Cardiac fibroblast (primary cell): Measurements from ENCODE around the gene ZNF524.
"Not testable (repeated sequence)": the region's sequence is repeated elsewhere in the genome, so short reads cannot be mapped to it uniquely, and the experiment has no call there.

Source experiments
- DNase-seq, 2 donors: peaks; one replicate each; pipeline versions ENCODE4 v3.0.0 to v3.0.0-alpha.2; 2010; ENCODE audit warnings: low read depth in 2 of 2
- H3K4me3 ChIP-seq, 2 donors: replicated peaks in 1 of 2; 1 replicate in 1 of 2; 2 replicates in 1 of 2; pipeline ENCODE4 v1.5.1; 2011; ENCODE audit warnings: low read depth in 2 of 2, low read length in 2 of 2, mild to moderate bottlenecking in 2 of 2, moderate library complexity in 1 of 2
- TF ChIP-seq, protein P1 (sequence below): IDR thresholded peaks from one replicate; pipeline ENCODE4 v1.5.1; 2011; ENCODE audit warnings: low read depth, mild to moderate bottlenecking, low read length, inconsistent platforms

ZNF524 gene

DNA sequence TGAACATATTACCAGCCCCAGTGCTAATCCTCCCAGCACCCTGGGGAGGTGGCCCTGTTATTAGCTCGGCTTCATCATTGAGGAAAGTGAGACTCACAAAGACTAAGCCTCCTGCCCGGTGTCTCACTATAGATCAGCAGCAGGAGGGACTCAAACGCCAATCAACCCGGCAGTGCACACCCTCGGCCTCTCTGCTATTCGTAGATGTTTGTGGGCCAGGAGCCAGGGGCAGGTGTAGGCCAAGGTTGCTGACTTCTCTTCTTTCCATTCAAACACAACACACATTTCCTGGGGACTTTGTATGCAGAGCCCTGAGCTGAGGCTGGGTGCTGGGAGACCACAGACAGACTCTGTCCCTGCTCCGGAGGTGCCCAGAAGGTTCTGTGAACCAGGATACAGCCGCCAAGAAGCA, 45.3 kb upstream of the ZNF524 start:
- no peak overlapping the region for H3K4me3 ChIP-seq
- TF ChIP-seq, protein P1, sequence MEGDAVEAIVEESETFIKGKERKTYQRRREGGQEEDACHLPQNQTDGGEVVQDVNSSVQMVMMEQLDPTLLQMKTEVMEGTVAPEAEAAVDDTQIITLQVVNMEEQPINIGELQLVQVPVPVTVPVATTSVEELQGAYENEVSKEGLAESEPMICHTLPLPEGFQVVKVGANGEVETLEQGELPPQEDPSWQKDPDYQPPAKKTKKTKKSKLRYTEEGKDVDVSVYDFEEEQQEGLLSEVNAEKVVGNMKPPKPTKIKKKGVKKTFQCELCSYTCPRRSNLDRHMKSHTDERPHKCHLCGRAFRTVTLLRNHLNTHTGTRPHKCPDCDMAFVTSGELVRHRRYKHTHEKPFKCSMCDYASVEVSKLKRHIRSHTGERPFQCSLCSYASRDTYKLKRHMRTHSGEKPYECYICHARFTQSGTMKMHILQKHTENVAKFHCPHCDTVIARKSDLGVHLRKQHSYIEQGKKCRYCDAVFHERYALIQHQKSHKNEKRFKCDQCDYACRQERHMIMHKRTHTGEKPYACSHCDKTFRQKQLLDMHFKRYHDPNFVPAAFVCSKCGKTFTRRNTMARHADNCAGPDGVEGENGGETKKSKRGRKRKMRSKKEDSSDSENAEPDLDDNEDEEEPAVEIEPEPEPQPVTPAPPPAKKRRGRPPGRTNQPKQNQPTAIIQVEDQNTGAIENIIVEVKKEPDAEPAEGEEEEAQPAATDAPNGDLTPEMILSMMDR = no peak
- no peak for DNase-seq

DNA sequence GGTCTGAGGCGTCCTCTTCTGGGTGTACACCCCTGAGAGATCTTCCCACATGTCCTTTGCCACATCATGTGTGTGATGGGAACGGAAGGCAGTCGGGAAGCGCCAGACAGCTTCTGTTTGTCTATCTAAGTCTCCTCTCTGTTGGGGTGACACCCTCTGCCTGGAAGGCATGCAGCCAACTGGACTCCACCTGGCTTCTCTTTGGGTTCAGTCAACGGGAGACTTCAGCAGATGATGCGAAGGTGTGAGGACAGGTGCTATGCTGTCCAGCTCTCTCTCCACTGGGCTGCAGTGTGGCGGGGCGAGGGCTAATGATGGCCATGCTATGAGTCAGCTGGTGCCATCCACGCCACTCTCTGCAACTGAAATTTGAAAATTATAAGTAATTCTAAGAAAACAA, 40.4 kb upstream of the ZNF524 start:
- DNase-seq = no peak
- TF ChIP-seq, protein P1 = no peak
- no peak overlapping the region for H3K4me3 ChIP-seq

DNA sequence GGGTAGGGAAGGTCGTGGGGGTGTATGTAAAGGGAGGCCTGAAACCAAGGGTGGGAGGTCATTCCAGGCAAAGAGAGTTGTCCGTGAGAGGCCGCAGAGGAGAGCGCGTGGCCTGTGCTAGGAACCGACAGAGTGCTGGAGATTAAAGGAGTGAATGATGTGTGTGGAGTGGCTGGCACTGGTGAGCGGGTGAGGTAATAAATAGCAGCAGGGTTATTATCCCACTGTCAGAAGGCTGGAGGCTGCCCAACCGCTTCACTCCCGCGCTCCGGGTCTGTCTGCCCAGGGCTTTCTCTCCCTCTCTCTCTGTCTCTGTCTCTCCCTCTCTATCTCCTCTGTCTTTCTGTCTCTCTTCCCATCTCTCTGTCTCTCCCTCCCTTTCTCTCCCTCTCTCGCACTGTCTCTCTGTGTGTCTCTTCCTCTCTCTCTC, 36.8 kb upstream of the ZNF524 start:
- DNase-seq = peak in 1 of 2 donors; percentile 70
- TF ChIP-seq, protein P1 = no peak
- no peak overlapping the region for H3K4me3 ChIP-seq

DNA sequence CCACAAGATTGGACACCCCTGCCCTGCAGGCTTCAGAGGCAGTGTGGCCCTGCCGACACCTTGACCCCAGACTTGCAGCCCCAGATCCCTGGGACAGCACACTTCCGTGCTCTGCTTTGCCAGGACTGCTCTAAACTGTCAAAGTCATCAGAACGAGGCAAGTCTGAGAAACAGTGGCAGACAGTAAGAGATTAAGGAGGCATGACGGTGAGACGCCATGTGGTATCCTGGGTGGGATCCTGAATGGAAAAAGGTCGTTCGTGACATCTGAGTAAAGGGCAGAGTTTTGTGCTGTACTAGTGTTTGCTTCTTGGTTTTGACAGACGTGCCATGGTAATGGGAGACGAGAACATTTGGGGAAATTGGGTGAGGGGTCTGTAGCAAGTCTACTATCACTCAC, 33.3 kb upstream of the ZNF524 start:
- DNase-seq = no peak
- no peak overlapping the region for H3K4me3 ChIP-seq
- TF ChIP-seq, protein P1 = no peak

DNA sequence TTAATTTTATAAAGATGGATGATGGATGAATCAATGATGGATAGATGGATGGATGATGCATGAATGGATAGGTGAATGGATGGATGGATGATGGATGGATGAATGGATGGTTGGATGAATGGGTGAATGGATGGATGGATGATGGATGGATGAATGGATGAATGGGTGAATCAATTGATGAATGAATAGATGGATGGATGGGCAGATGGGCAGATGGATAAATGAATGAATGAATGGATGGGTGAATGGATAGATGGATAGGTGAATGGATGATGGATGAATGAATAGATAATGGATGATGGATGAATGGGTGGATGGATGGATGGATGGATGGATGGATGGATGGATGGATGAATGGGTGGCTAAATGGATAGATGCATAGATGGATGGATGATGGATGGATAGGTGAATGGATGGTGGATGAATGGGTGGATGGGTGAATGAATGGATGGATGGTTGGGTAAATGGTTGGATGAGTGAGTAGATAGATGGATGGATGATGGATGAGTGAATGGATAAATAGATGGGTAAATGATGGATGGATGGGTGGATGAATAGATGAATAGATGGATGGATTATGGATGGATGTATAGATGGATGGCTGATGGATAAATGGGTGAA, 32.3 kb upstream of the ZNF524 start:
- DNase-seq = no peak
- TF ChIP-seq, protein P1 = no peak
- H3K4me3 ChIP-seq = no peak overlapping the region

DNA sequence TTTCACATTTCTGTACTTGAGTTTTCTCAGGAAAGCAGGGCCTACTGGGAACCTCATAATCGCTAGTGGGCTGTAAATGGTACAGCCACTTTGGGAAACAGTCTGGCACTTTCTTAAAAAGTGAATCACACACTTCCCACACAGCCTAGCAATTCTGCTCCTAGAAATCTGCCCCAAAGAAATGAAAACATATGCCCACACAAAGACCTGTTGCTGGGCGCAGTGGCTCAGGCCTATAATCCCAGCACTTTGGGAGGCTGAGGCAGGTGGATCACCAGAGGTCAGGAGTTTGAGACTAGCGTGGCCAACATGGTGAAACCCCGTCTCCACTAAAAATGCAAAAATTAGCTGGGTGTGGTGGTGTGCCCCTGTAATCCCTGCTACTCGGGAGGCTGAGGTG, 30.6 kb upstream of the ZNF524 start:
- not testable (repeated sequence) for DNase-seq, H3K4me3 ChIP-seq

DNA sequence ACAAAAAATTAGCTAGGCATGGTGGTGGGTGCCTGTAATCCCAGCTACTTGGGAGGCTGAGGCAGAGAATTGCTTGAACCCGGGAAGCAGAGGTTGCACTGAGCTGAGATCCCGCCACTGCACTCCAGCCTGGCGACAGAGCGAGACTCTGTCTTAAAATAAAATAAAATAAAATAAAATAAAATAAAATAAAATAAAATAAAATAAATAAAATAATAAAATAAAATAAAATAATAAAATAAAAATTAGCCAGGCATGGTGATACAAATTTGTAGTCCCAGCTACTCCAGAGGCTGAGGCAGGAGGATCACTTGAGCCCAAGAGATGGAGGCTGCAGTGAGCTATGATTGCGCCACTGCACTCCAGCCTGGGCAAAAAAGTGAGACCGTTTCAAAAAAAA, 26.2 kb upstream of the ZNF524 start:
- H3K4me3 ChIP-seq, DNase-seq: not testable (repeated sequence)

DNA sequence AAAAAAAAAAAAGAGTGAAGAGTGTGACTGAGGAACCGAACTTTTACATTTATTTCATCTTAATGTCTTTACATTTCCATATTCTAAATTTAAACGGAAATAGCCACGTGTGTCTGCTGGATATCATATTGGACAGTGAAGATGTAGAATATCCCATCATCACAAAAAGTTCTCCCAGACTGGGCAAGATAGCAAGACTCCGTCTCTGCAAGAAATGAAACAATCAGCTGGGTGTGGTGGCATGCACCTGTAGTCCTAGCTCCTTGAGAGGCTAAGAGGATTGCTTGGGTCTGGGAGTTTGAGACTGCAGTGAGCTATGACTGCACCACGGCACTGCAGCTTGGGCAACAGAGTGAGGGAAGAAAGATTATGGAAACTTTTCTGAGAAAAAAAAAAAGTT, 23.3 kb upstream of the ZNF524 start:
- TF ChIP-seq, protein P1 = no peak
- no peak overlapping the region for H3K4me3 ChIP-seq
- DNase-seq = no peak
